Skeletal muscle cell (primary cell): ENCODE measurements around the gene AP5S1.
"Not testable (repeated sequence)": the region's sequence is repeated elsewhere in the genome, so short reads cannot be mapped to it uniquely, and the experiment has no call there.

Experiments used
- DNase-seq: peaks from one replicate; pipeline ENCODE4 v3.0.0-alpha.2; 2010; ENCODE audit warnings: low read depth
- H3K4me3 ChIP-seq: 2 replicates; pipeline ENCODE4 v1.5.1; 2011; ENCODE audit warnings: low read depth, mild to moderate bottlenecking, control low read depth, low read length, moderate library complexity

Gene AP5S1

DNA sequence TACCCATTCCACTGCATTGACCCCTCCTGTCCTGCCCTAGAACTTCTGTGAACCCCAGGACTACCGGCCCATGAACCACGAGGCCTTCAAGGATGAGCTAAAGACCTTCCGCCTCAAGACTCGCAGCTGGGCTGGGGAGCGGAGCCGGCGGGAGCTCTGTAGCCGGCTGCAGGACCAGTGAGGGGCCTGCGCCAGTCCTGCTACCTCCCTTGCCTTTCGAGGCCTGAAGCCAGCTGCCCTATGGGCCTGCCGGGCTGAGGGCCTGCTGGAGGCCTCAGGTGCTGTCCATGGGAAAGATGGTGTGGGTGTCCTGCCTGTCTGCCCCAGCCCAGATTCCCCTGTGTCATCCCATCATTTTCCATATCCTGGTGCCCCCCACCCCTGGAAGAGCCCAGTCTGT, 15.6 kb upstream of the AP5S1 start:
- no peak overlapping the region for H3K4me3 ChIP-seq
- DNase-seq = no peak

DNA sequence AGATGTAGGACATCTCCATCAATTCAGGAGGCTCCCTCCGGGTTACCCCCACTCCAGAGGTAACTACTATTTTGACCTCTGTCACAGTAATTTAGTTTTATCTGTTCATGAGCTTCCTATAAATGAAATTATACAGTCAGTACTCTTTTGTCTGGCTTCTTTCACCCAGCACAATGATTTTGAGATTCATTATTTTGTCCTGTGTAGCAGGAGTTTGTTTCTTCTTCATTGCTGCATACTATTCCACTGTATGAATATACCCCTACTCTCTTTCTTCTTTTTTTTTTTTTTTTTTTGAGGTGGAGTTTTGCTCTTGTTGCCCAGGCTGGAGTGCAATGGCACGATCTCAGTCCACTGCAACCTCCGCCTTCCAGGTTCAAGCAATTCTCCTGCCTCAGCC, 11.8 kb upstream of the AP5S1 start:
- DNase-seq = no peak
- H3K4me3 ChIP-seq = no peak overlapping the region

DNA sequence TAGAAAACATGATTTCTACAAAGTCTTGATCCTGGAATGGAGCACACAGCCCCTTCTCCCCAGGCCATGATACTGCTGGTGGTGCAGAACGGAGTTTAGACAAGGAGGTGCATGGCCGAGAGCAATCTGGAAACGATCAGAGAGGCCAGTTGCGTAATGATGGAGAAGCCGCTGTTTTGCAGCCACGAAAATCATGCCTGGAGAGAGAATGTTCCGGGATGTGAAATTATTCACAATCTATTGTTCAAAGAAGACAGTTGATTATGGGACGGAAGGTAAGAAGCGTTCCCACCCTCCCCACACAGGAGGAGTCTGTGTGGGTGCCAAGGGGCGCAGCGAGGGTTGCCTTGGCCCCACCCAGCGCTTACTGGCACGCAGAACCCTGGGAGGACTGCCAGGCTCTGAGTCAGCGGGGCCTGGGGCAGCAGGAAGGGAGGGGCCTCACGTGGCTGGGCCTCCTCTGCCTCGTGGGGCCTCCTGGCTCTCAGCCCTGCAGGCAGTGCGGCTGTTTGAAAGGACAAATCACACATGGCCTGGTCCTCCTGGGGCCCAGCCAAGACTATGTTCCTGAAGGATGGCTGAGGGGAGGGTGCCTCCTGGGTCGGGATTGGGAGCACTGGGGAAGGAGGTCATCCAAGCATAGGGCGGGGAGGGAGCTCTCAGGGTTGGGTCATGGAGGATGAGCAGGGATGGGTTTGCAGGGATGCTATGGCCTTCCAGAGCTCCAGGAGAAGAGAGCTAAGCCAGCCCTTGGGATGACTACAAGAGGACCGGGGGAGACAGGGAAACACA, 8.7 kb upstream of the AP5S1 start:
- peak overlapping the region; percentile 37 for H3K4me3 ChIP-seq
- peak; percentile 99 for DNase-seq

DNA sequence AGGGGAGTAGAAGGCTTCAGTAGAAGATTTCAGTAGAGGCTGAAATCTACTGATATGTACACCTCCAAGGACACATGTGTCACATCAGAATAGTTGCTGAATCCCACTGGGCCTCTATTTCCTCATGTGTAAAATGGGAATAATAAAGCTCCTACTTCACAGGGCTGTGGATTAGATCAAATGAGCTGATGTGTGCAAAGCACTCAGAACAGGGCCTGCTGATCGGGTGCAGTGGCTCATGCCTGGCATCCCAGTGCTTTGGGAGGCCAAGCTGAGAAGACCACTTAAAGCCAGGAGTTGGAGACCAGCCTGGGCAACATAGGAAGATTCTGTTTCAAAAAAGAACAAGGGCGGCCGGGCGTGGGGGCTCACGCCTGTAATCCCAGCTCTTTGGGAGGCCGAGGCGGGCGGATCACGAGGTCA, 8.1 kb upstream of the AP5S1 start:
- no peak for DNase-seq
- no peak overlapping the region for H3K4me3 ChIP-seq

- no peak overlapping the region for H3K4me3 ChIP-seq
- no peak for DNase-seq
Observed at GRCh38 chr20:3812975-3813847, 7.1 kb upstream of the AP5S1 start.

DNA sequence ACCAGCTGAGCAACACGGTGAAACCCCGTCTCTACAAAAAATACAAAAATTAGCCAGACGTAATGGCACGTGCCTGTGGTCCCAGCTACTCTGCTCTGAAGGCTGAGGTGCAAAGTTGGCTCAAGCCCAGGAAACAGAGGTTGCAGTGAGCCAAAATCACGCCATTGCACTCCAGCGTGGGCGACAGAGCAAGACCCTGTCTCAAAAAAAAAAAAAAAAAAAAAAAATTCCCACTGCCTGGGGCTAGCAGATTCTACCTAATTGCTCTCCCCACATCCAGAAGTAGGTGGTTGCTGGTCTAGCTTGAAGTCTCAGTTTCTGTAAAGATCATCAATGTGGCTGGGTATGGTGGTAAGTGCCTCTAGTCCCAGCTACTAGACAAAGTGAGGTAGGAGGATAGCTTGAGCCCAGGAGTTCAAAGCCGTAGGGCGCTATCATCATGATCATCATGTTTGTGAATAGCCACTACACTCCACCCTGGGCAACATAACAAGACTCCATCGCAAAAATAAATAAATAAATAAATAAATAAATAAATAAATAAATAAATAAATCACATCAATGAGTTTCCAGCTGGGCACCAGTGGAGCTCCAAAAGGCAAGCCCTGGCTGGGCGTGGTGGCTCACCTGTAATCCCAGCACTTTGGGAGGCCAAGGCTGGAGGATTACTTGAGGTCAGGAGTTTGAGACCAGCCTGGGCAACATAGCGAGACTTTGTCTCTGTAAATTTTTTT, 6.3 kb upstream of the AP5S1 start:
- no peak overlapping the region for H3K4me3 ChIP-seq
- DNase-seq = no peak

DNA sequence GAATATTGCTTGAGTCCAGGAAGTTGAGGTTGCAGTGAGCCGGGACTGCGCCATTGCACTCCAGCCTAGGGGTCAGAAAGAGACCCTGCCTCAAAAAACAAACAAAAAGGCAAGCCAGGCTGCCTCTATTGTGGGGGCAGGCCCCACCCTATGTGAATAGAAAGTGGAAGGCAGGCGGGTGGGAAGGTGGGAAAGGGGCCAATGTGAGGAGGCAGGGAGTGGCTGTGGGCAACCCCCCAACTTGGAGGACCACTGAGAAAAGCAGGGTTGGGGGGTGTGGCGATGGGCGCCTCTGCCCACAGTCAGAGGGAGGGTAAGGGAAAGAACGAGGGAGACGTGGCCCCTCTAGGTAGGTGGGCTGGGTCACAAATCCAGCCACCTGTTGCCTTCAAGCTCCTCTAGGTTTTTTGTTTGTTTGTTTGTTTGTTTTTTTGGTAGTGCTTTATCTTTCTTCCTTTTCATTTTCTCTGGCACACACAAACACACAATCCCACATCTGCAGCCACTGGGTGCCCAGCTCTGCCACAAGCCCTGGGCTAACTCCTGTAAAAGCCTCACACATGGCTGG, 5.3 kb upstream of the AP5S1 start:
- no peak overlapping the region for H3K4me3 ChIP-seq
- no peak for DNase-seq

GRCh38 chr20:3815703-3816315, 4.5 kb upstream of the AP5S1 start:
- no peak for DNase-seq
- H3K4me3 ChIP-seq = no peak overlapping the region

DNA sequence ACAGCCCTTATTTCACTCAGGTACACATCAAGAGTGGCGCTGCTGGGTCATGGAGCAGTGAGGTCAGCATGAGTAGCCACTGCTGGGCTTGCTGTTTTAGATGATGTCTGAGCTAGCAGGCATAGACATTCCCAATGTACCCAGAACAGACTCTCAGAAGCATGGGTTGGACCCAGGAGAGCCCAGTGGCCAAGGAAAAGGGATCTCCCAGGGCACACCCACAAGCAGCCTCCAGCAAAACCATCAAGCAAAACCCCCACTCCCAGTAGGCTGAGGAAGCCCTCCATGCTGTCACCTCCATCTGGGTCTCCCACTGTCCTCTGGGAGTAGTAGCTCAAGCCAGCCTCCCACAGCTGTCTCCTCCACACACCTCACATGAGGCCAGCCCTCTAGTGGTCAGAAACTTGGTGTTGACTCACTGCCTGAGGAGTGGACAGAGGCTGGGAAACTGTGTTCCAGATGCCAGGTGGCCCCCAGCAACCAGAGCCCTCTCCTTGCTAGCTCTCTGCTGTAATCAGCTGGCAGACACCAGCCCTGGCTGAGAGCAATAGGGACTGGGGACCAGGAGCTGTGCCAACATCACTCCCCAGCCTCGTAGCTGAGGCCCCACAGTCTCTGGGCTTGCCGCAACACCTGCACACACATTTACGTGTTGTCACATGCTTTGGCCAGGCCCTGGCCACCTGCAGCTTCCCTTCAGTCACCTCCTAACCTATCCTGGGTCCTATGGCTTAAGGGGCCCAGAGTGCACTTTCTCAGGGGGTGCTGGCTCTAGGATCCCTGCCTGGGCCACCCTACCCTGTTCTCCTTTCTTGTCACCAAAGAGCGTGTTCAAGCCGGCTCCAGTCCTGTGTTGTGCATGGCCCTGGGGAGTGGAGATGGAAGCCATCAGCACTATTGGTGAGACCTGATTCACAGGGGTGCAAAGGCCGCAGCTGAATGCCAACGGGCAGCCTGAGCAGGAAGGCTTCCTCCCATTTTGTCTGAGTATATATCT, 1.9 kb upstream of the AP5S1 start:
- H3K4me3 ChIP-seq = no peak overlapping the region
- peak; percentile 44 for DNase-seq

DNA sequence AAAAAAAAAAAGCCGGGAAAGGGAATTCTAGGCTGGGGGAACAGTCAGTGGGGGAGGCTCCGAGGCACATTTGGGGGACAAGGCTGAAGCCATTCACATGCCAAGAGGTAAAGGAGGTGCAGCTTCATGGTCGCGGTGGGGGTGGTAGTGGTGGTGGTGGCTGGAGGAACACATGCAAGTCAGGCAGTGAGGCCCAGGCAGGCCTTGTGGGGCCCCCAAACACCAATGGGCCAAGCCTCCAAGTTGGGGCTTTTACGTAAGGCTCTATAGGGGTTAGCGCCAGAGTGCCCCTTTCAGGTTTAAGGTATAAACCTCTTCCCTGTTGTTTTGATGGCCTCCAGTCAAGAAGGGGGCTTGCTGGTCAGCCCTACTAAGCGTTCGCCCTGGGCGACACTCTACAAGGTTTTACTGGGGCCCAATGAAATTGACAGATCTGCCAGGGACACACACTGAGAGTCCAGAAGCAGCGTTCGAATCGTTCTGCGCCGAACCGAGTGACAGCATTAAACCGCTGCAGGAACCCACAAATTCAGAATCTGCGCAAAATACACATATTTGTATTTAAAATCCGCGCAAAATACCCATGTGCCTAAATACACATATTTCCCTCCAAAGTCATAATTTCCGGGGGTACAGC, 818 bp upstream of the AP5S1 start:
- H3K4me3 ChIP-seq = peak overlapping the region; percentile 78
- DNase-seq = no peak

DNA sequence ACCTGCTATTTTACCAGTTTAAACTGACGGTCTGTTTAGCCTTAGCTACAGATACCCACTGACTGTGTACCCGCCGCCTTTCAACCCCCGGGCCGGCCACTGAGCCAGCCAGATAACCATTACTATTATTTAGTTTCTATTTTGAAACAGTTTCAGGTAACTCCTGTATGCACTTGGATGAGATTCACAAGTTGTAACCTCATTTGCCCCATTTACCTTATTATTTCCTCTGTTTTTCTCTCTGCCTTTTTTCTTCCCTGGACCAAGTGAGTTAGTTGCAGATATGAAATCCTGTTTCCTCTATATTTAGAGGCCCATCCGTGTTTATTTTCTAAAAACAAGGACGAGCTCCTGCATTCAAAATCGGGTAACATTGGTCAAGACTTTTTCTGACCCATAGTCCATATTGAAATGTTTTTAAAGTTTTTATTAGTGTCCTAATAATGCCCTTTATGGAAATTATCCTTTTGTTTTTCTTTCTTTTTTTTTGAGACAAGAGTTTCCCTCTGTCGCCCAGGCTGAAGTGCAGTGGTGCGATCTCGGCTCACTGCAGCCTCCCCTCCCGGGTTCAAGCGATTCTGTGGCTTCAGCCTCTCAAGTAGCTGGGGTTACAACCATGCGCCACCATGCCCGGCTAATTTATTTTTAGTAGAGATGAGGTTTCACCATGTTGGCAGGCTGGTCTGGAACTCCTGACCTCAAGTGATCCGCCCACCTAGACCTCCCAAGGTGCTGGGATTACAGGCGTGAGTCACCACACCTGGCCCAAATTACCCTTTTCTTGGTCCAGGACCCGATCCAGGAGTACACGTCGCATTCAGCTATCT, 767 bp downstream of the AP5S1 start:
- peak overlapping the region; percentile 78 for H3K4me3 ChIP-seq
- no peak for DNase-seq

DNA sequence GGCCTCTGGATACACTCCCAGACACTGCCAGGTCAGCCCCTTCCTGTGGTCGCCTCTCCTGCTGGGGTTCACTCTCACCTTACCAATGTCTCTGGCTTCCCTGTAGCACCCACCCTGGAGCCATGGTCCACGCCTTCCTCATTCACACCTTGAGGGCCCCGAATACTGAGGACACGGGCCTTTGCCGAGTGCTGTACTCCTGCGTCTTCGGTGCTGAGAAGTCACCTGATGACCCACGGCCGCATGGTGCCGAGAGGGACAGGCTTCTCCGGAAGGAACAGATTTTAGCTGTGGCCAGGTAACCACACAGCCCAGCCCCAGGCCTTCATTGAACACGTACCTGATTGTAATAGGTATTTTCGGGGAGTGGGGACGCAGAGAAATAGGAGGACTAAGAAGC, 1.6 kb downstream of the AP5S1 start:
- no peak overlapping the region for H3K4me3 ChIP-seq
- no peak for DNase-seq

DNA sequence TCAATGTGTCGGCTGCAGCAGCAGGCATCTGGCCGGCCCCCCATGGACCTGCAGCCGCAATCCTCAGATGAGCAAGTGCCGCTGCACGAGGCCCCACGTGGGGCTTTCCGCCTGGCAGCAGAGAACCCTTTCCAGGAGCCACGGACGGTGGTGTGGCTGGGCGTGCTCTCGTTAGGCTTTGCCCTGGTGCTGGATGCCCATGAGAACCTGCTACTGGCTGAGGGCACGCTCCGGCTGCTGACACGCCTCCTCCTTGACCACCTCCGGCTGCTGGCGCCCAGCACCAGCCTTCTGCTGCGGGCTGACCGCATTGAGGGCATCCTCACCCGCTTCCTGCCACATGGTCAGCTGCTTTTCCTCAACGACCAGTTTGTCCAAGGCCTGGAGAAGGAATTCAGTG, 3.5 kb downstream of the AP5S1 start:
- no peak for DNase-seq
- no peak overlapping the region for H3K4me3 ChIP-seq

GRCh38 chr20:3825526-3825925, 5.2 kb downstream of the AP5S1 start:
- DNase-seq = no peak
- H3K4me3 ChIP-seq = no peak overlapping the region

DNA sequence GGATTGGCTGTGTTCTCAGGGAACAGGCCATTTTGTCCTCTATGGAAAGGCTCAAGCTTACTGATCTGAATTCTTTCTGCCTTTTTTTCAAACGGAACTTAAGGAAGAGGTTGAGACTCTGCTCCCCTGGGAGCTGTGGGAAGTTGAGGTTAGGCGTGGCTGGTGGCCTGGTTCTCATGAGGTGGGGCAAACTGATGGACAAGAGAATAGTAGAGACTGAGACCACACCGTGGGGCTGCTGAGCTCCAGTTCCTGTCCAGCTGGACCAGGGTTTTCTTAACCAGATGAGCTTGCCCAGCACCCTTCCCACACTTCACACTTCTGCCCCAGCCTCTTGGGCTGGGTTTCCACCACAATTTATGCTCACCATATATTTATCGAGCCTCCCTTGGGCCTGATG, 6.1 kb downstream of the AP5S1 start:
- no peak for DNase-seq
- no peak overlapping the region for H3K4me3 ChIP-seq

DNA sequence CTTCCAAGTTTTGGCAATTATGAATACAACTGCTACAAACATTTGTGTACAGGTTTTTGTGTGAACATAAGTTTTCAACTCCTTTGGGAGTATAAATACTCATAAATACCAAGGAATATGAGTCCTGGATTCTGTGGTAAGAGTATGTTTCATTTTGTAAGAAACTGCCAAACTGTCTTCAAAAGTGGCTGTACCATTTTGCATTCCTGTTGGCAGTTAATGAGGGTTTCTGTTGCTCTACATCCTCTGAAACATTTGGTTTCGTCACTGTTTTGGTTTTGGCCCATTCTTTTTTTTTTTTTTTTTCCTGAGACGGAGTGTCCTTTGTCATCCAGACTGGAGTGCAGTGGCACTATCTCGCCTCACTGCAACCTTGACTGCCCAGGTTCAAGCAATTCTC, 8.5 kb downstream of the AP5S1 start:
- H3K4me3 ChIP-seq = no peak overlapping the region

GRCh38 chr20:3829891-3830290, 9.5 kb downstream of the AP5S1 start:
- H3K4me3 ChIP-seq, DNase-seq: not testable (repeated sequence)

More for the DNA sequence above, 8.5 kb downstream of the AP5S1 start:
- DNase-seq = no peak
